ENCODE data around the gene FMNL1.

DNA sequence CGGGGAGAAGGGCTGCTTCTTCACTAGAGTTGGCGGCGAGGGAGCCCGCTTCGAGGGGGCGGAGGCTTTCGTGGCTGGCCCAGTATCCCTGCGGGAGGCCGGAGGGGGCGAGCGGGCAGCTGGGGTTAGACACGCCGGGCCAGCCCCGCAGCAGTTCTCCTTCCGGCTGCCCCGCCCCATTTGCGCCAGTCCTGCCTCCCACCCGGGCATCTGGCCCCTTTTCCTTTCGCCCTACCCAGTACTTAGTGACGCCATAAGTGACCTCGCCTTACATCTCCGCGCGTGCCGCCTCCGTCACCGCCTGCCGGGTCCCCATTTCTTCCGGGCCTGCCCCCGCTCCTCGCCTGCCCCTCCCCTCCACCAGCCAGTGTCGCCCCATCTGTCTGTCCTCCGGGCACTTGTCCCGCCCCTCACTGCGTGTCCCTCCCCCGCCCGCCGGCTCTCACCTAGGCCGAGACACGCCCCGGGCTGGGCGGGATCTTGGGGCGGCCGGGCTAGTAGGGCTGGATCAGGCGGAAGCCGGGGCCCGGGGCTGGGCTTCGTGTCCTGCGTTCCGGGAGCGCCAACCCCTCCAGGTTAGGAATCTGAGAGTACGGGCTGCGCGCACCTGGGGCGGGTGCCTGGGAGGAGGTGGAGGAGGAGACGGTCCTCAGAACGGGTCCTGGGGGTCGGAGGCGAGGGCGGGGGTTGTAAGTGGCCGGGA is 25.9 kb downstream of the FMNL1 start:
- TF ChIP-seq POLR2A (IDR thresholded peaks at IDR 0.05) (peak in 1 of 2 donors; percentile 19), EP300 (IDR thresholded peaks at IDR 0.05) (no peak)
- TF ChIP-seq, protein P1, sequence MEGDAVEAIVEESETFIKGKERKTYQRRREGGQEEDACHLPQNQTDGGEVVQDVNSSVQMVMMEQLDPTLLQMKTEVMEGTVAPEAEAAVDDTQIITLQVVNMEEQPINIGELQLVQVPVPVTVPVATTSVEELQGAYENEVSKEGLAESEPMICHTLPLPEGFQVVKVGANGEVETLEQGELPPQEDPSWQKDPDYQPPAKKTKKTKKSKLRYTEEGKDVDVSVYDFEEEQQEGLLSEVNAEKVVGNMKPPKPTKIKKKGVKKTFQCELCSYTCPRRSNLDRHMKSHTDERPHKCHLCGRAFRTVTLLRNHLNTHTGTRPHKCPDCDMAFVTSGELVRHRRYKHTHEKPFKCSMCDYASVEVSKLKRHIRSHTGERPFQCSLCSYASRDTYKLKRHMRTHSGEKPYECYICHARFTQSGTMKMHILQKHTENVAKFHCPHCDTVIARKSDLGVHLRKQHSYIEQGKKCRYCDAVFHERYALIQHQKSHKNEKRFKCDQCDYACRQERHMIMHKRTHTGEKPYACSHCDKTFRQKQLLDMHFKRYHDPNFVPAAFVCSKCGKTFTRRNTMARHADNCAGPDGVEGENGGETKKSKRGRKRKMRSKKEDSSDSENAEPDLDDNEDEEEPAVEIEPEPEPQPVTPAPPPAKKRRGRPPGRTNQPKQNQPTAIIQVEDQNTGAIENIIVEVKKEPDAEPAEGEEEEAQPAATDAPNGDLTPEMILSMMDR (IDR thresholded peaks at IDR 0.05): peak in 1 of 5 experiments; percentile 6
